HG02938 (cell line): ENCODE results near the gene BEGAIN.

Source experiments
- ATAC-seq: cut with Tn5 transposase; IDR thresholded peaks from one replicate; pipeline ENCODE4 v1.9.1; 2021; ENCODE audit warnings: mild to moderate bottlenecking, moderate library complexity; ENCODE audit not compliant: unreplicated experiment

BEGAIN gene

DNA sequence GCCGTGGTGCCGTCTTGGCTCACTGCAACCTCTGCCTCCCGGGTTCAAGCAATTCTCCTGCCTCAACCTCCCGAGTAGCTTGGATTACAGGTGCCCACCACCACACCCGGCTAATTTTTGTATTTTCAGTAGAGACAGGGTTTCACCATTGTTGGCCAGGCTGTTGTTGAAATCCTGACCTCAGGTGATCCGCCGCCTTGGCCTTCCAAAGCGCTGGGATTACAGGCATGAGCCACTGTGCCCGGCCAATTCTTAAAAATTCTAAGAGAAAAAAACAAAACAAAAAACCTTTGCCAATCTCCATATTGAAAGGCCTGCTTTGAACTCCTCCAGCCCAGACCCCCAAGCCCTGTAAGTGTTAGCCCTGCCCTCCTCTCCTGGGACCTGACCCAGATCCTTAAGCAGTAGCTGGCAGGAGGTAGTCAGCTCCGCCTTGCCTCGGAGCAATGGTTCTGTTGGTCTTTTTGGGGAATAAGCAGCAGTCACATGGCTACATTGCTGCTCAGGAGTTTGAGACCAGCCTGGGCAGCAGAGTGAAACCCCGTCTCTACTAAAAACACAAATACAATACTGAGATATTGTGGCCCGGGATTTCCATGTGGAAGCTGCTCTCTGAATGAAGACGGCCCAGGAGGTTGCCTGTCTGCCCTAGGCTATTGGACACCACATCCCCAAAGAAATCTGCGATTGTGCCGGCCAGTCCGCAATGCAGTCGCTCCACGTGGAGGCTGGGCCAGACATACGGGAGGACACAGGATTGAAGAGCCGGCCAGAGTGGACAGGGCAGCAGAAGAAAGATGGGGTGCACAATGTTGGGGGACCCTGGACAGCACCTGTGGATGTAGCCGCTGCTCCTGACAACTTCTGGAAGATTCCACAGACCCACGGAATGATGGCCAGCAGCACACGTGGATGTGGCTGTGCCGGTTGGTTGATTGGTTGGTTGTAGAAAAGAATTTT lies 28.8 kb upstream of the BEGAIN start:
- no peak for ATAC-seq

DNA sequence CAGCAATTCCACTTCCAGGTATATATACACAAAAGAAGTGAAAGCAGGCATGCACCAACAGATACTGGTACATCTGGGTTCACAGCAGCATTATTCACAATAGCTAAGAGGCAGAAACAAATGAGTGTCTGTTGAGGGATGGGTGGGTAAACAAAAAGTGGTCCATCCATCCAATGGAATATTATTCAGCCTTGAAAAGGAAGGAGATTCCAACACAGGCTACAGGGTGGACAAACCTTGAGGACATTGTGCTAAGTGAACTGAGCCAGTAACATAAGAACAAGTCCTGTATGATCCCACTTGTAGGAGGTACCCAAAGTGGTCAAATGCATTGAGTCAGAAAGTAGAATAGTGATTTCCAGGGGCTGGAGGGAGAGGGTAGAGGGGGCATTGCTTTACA lies 27.6 kb upstream of the BEGAIN start:
- ATAC-seq, result no peak

DNA sequence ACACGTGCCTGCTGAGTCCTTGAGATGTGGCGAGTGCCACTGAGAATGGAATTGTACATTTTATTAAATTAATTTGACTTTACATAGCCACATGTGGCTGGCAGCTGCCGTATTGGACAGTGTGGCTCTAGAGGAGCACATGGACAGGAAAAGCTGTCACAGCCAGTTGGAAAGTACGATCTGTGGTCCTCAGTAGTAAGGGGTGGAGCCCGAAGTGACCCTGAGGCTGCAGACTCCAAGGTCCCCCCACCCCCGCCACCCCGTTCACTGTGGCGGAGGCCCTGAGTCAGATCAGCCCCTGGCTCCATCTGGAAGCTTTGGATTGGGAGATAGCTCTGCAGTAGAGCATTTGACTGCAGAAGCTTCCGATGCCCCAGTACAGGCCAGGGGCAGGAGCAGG lies 25.8 kb upstream of the BEGAIN start:
- no peak for ATAC-seq

DNA sequence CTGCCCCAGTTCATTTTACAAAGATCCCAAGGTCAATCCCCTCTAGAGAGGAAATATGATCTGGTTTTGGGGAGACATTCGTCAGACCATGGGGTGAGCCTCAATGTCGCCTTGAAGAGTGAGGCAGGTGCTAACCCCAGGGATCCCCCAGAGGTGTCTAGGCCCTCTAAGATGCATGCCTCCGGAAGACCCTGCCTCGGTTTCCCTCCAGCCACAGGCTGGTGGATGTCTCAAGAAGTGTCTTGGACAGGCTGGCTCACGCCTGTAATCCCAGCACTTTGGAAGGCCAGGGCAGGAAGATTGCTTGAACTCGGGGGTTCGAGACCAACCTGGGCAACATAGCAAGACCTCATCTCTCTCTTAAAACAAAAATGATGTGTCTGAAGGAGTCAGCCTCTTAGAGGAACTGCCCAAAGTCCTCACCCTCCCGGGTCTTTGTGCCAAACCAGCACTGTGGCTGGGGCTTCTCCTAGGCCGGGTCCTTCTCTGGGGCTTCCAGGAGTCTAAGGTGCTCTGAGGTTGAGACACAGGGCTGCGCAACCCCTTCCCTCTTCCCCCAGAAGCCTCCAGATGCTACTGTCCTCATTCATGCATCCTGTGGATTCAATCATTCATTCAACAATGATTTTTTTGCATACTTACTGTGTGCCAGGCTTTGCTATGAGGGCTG lies 24.7 kb upstream of the BEGAIN start:
- no peak for ATAC-seq

DNA sequence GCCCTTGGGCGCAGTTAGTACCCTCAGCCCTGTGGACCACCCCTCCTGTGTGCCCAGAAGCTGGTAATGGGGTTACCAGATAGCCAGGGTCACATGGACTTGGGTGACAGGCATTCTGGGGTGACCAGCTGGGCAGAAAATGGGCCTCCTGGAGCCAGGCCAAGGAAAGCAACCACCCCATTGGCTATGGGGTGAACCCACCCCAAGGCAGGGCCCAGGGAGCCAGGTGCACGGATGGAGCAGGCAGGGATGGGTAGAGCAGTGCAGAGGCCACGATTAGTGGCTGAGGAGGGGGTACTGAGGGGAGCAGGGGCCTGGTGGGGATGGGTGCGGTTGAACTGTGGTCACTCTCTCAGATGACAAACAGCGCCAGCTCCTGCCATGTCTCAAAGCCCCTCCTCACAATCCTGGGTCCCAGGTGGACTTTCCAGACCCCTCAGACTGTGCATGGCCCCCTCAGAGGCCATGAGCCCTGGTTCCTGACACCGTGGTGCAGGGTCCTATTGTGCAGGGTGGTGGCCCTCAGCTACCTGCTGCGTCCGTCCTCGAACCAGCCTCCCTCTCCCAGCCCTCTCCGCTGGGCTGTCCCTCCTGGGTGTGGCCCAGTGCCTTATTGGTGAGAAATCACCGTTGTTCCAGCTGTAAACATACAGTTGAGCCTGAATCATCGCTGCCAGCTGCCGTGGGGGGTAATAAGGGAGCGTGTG lies 23.4 kb upstream of the BEGAIN start:
- no peak for ATAC-seq

DNA sequence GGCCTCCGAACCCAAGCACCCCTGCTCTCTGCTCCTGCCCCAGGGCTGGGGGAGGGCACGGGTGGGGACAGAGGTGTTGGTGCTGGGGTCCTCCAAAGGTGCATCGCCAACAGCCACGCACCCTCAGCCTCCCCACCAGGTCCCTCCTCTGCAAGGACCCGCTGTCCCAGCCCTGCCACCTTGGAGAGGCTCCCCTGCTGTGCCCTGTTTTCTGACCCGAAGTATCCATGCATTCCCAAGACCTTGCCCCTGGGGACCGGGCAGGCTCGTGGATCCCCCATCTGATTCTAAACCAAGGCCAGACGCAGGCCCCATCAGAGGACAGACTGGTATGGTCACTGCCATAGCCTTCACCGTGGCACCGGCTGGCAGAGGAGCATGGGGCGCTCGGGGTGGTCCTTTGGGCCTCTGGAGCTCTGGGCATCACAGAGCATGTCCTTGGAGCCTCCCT lies 22.7 kb upstream of the BEGAIN start:
- no peak for ATAC-seq

DNA sequence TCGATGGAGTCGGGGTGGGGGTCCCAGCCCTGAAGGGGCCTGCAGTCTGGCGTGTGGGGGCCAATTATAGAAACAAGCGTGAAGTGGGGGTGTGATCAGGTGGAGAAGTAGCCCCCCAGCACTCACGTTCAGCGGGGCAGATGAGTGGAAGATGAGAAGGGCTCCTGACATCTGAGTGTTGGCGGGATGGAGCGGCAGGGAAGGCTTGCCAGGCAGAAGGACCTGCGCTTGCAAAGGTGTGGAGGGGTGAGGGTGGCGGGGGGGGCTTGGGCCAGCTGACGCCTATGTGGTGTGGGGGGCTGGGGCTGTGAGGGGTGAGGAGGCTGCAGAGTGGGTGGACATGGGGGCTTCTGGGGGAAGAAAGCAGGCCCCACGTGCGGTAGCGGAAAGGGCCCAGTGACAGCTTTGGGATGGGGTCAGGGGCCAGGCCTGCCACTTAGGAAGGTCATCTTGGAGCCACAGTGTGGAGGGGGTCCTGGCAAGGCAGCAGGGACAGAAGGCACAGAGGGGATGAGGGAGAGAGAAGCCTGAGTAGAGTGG lies 22.2 kb upstream of the BEGAIN start:
- no peak for ATAC-seq

DNA sequence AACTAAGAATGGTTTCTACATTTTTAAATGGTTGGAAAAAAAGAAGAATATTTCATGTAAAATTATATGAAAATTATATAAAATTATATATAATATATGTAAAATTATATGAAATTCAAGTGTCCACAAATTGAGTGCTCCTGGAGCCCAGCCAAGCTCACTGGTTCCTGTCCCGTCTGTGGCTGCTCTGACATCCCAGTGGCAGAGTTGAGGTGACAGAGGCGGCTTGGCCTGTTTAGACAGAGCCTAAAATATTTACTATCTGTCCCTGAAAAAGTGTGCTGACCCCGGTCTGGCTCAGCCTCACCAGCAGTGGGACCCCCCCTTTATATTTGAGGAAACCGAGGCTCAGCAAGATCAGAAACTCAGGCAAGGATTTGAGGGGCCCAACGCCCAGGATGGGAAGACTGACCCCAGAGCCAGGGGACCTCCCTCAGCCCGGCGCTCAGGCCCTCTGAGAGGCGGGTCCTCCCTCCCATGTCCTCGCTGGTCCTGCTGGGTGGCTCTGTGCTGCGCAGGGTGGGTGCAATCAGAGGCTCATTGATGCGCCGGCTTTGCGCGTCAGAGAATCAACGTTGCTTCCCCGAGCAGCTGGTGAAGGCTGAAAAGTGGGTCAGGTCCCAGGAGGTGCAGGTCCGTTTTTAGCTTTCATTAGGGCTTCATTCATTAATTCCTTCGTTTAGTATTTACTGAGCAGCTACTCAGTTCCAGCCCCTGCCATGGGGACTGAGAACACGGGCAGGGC lies 21.5 kb upstream of the BEGAIN start:
- ATAC-seq, result no peak

DNA sequence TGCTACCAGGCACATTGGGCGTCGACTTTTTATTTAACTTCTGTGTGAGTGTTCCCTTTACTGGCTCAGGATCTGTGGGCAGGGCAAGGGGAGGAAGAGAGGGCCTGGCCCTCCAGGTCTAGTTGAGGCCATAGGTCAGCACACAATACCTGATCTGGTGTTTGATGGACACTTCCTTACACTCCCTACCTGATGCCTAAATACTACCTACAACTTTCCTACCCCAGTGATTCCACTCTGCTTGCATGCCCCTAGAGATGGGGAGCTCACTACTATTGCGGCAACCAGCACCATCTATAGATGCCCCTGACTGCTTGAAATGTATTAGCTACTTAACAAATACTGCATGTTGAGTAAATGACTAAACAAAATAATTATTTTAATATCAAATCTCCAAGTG lies 20.8 kb upstream of the BEGAIN start:
- no peak for ATAC-seq

DNA sequence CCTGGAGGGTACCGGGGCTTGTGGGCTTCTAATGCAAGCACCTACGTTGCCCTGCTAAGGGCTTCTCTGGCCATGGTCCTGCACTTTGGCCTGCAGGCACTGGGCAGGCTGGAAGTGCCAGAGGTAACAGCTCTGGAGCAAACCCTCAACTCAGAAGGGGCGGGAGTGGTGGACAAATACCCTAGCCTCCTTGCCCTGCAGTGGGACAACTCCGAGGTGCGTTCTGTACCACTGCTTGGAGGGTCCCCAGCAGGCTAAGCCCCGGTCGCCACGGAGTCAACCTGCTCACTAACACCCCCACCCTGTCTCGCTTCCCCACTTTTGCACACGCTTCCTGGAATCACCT lies 20.4 kb upstream of the BEGAIN start:
- no peak for ATAC-seq

DNA sequence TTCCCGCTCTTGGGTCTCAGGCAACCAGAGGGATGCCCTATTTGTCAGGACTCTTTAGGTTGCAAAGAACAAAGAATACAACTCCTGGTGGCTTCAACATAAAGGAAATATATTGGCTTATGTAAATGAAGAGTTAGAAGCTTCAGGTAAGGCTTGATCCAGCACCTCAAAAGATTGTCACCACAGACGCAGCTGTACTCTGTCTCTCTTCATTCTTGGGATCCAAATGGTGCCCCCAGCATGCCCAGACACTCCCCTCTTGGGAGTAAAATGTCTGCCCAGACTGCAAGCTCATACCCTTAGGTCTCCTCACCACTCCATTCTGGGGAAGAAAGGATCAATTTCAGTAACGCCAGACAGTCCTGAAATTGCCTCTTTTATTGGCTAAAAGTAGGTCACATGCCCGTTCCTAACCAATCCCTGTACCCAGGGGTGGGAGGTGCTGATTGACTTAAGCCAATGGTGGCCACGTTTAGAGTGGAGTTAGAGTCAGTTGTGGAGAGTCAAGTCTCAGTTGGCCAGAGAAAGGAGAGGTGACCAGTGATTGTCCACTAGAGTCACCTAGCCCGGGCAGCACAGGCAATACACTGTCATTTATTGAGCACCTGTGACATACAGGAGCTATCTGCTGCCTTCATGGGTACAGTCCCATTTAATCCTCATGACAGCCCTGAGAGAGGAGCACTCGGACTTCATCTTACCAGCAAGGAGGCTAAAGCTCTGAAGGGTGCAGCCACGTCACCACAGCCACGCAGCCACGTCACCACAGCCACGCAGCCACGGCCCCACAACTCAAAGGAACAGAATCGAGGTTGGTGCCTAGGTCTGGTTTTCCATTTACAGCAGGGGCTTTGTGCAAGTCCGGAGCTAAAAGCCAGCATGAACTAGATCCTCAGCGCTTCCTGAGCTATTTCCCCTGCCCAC lies 19.7 kb upstream of the BEGAIN start:
- no peak for ATAC-seq

DNA sequence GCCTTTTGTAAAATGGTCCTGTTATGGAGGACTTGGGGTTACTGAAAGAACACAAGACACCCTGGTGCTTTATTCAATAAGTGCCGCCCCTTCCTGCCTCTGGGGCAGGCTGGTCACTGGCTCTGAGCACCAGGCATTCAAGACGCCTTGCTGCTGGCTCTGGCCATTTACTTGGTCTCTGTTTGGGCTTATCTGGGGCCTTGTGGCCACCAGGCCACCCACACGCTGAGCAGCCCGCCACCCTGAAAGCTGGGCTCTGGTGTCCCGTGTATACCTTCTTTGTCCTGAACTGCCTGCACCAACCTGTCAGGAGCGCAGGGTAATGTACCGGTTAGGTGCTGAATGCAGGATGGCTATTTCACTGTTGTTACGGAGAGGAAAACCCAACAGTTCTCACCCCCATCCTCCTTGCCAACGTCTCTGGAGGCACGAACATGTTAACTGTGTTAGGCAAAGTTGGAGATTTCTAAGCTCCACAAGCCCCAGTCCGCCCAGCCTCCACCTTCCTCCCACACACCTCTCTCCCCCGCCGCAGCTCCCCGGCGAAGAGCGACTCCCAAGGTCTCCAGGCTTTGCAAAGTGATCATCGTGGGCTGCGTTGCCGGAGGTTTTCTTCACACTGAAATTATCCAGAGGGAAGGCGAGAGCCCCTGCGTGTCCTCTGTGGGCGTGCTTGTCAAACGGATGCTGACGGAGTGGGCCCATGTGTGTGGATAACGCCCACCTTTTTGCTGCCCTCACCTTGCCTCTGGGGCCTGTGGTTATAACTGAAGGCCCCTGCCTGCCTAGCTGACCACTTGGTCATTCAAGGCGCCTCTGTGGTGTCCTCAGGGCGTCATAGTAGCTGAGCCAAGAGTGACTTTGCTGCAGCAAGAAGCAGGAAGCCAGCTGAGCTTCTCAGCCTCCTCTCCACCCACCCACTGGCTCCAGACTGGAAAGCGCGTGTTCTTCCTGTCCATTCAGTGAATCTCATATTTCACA lies 18.8 kb upstream of the BEGAIN start:
- ATAC-seq, result no peak

DNA sequence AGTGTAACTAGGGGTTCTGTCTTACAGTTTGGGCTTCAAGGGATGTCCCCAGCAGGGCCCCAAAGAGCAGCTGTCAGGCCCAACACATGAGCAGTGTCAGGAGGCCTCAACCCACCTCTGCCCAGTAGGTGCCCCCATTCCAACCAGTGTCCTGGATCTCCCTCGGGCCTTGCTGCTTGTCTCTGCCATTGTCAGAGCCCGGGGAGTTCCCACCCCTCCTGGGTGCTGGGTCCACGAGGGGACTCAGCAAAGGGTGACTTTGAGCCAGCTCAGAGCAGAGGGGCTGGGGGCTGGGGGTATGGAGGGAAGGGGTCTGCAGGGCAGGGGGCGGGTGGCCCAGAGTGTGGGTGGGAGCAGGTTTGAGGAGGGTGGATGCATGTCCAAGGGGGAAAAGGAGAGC lies 18.0 kb upstream of the BEGAIN start:
- ATAC-seq, result no peak

DNA sequence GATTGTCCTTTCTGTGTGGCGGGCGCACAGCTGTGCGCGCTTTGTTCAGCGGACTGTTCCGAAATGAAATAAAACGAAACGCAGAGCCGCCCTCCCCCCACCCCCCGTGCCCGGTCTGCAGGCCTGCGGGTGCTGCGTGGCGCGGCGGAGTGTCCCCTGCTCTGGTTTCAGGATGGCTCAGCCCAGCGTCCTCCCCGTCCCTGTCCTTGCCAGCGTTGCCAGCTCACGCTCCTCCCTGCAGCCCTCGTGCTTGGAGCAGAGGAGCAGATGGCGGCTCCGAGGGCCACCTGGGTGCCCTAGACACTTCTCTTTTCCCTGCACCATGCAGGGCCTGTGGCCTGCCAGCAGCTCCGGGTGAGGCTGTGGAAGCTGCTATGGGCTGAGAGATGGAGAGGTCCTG lies 17.5 kb upstream of the BEGAIN start:
- ATAC-seq, result no peak

DNA sequence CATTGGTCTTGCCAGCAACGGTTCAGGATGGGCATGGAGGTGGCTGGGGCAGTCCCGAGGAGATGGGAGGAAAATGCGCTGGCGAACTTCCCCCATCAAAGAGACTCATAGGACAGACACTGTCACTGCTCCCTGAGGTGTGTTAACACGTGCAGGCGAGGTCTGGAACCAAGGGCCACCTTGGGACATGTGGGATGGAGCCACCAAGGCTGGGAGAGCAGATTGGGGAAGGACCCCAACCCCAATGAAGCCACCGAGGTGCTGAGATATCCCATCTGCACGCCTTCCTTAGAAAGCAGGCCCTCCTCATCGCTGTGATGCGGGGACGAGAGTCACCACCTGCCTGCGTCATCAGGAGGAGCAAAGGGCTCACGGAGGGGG lies 16.9 kb upstream of the BEGAIN start:
- no peak for ATAC-seq

DNA sequence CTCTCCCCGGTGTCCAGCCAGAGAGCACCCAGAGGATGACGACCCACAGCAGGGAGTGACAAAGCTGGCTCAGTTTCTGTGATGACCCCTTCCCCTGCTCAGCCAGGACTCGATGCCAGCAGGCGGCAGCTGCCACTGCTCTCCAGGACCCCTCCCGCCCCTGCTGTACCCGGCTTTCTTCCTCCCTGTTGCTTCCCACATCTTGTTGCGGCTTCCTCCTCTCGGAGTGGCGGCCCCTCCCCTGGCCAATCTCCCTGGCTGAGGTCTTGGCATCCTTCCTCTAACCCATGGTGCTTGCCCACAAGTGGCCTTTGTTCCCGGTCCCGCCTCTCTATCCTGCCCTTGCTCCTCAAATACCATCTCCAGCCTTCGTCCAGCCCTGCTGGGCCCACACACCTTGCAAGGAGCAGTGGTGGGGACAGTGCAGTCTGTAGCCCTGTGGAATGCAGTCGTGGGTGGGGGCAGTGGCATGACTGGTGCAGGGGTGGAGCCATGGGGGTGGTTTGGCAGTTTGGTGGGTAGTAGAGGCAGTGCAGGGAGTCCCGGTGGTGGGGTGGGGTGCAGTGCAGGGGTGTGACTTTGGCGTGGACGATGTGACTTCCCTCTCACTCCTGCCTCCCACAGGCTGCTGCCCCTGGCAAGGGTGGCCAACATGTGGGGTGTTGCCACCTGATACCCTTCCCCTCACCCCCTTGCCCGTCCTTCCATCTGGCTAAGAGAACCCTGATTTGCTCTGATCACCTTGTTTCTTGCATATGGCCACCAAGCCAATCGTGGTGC lies 16.3 kb upstream of the BEGAIN start:
- no peak for ATAC-seq

DNA sequence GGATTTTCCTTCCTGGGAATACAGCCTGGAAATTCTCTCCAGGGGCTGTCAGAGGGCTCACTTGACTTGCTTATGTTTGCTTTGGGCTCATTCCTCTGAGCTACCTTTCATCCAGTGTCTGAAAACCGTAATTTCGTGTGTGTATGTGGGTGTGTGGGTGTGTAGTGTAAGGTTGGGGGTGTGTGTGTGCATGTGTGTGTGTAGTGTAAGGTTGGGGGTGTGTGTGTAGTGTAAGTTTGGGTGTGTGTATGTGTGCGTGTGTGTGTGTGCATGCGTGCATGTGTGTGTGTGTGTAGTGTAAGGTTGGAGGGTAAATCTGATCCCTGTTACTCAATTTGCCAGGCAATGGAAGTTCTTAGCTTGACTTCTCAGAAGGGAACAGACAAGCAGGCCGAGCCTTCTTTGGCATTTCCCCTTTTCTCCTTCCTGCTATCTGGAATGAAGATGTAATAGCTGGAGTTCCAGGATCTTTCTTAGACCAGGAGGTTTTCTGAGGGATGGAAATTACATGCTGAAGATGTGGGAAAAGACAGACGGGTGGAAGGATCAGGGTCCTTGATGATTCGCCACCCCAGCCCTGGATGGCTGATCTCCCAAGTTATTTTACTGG lies 15.5 kb upstream of the BEGAIN start:
- no peak for ATAC-seq
